GM12878 (cell line): ENCODE data around the gene GRIFIN. TPM values are rescaled to one million over a fixed set of nuclear protein-coding genes. Genes with fewer than 3 reads are reported as not detected.

Experiments
- ATAC-seq: fragments of 200-7000 bp; cut with Tn5 transposase; 3 replicates; pipeline ENCODE4 v1.9.1; 2020; ENCODE audit warnings: mild to moderate bottlenecking, moderate library complexity
- BruUV-seq: library from RNA; stranded (reverse); fragments of 400-500 nt; replicated peaks from 2 replicates; lab custom pipeline; 2021; lab: Mats Ljungman, UMichigan
- CTCF ChIA-PET: fragments of 300-600 bp; sonication (Branson Sonifier 250); formaldehyde crosslinking; extraction: SDS; loops from one replicate; lab custom pipeline; 2021; ENCODE audit warnings: inconsistent platforms; lab: Yijun Ruan, JAX
- POLR2A ChIA-PET: fragments of 350-600 bp; formaldehyde crosslinking; extraction: SDS; loops from one replicate; lab custom pipeline; 2021; ENCODE audit warnings: inconsistent platforms; lab: Charles Lee
- RAD21 ChIA-PET: fragments of 300-600 bp; sonication (Branson Sonifier 250); formaldehyde crosslinking; loops from one replicate; lab custom pipeline; 2023; ENCODE audit warnings: antibody characterized with exemption; ENCODE audit not compliant: unreplicated experiment; lab: Charles Lee
- SMC1A ChIA-PET: fragments of 300-600 bp; sonication (Branson Sonifier 250); formaldehyde crosslinking; loops from one replicate; lab custom pipeline; 2023; ENCODE audit not compliant: unreplicated experiment, uncharacterized antibody; lab: Charles Lee
- DNase-seq: peaks from one replicate; pipeline ENCODE4 v3.0.0-alpha.2; 2011; ENCODE audit warnings: low read depth, low spot score
- FAIRE-seq: peaks from 3 replicates; lab custom pipeline; 2011; peaks lifted over from hg19 to GRCh38; lab: Jason Lieb, UNC
- H2AFZ ChIP-seq: 2 replicates; pipeline ENCODE4 v1.6.0; 2011; ENCODE audit warnings: low read depth, low read length, control low read depth; ENCODE audit not compliant: control insufficient read depth
- H3K27ac ChIP-seq: 2 replicates; pipeline ENCODE4 v1.5.1; 2011; ENCODE audit warnings: control low read depth; ENCODE audit not compliant: control insufficient read depth, insufficient read depth
- H3K27me3 ChIP-seq, 2 experiments: replicated peaks in 1 of 2; 2 replicates each; pipeline versions ENCODE4 v1.6.0 to v1.6.1; 2011; ENCODE audit warnings: low read length in 1 of 2; ENCODE audit not compliant: control insufficient read depth in 2 of 2, insufficient read depth in 2 of 2
- H3K36me3 ChIP-seq, 2 experiments: 2 replicates each; pipeline ENCODE4 v1.5.1; 2011; ENCODE audit warnings: low read length in 1 of 2; ENCODE audit not compliant: control insufficient read depth in 2 of 2, insufficient read depth in 2 of 2
- H3K4me1 ChIP-seq: 2 replicates; pipeline ENCODE4 v1.6.1; 2011; ENCODE audit warnings: mild to moderate bottlenecking, low read length, moderate library complexity, mixed read lengths; ENCODE audit not compliant: control insufficient read depth, insufficient read depth
- H3K4me2 ChIP-seq: 2 replicates; pipeline ENCODE4 v1.6.0; 2011; ENCODE audit warnings: control low read depth; ENCODE audit not compliant: control insufficient read depth, insufficient read depth
- H3K4me3 ChIP-seq: fragments of 200-600 bp; sonication (generic); 2 replicates; pipeline ENCODE4 v1.5.1; 2016
- H3K79me2 ChIP-seq: 2 replicates; pipeline ENCODE4 v1.6.0; 2011; ENCODE audit warnings: low read length; ENCODE audit not compliant: control insufficient read depth, insufficient read depth
- H3K9ac ChIP-seq: 2 replicates; pipeline ENCODE4 v1.8.0; 2011; ENCODE audit warnings: low read length, control low read depth, mixed read lengths; ENCODE audit not compliant: control insufficient read depth, insufficient read depth
- H3K9me3 ChIP-seq: replicated peaks from 3 replicates; pipeline ENCODE4 v1.5.1; 2011; ENCODE audit warnings: mild to moderate bottlenecking, low read length; ENCODE audit not compliant: control insufficient read depth, insufficient read depth
- H4K20me1 ChIP-seq: 2 replicates; pipeline ENCODE4 v1.6.0; 2011; ENCODE audit not compliant: control insufficient read depth, insufficient read depth
- CBX5 ChIP-seq: sonication (generic); IDR thresholded peaks from 2 replicates; pipeline ENCODE4 v1.6.1; 2016; ENCODE audit warnings: low read depth, moderate library complexity, mild to moderate bottlenecking, inconsistent platforms
- CTCF ChIP-seq, 3 experiments: IDR thresholded peaks in 2 of 3; conservative IDR thresholded peaks in 1 of 3; 2 replicates each; pipeline ENCODE4 v1.5.1; 2011; ENCODE audit warnings: low read depth in 3 of 3, low read length in 3 of 3, mild to moderate bottlenecking in 3 of 3, control low read depth in 2 of 3, moderate library complexity in 2 of 3, inconsistent platforms in 1 of 3, mixed read lengths in 1 of 3; ENCODE audit not compliant: control insufficient read depth in 2 of 3, insufficient read depth in 1 of 3; ENCODE audit errors: extremely low read depth in 1 of 3
- FOXK2 ChIP-seq: fragments of 450-650 bp; IDR thresholded peaks from 2 replicates; pipeline ENCODE4 v1.6.1; 2017; ENCODE audit warnings: mild to moderate bottlenecking, moderate library complexity
- HSF1 ChIP-seq: fragments of 150-350 bp; IDR thresholded peaks from 2 replicates; pipeline ENCODE4 v1.6.1; 2014; ENCODE audit warnings: mild to moderate bottlenecking, low read depth, low read length
- POLR2AphosphoS2 ChIP-seq: IDR thresholded peaks from 2 replicates; pipeline ENCODE4 v1.6.1; 2011; ENCODE audit warnings: low read depth, mild to moderate bottlenecking, low read length, improper control_type of control experiment, moderate library complexity
- RCOR1 ChIP-seq: conservative IDR thresholded peaks from 2 replicates; pipeline ENCODE4 v1.6.1; 2012; ENCODE audit warnings: low read depth, low read length, improper control_type of control experiment
- REST ChIP-seq: IDR thresholded peaks from 2 replicates; pipeline ENCODE4 v1.6.1; 2012; ENCODE audit warnings: mild to moderate bottlenecking, low read depth, low read length
- WGBS: methylation state at CpG from one replicate; pipeline ENCODE4 v1.1.6; 2016; ENCODE audit warnings: low lambda C conversion rate; ENCODE audit not compliant: insufficient replicate concordance, insufficient coverage; ENCODE audit errors: missing lambda C conversion rate; 5-methylcytosine and 5-hydroxymethylcytosine counted together
- in situ Hi-C: fragments of 300-500 bp; cut with MboI; formaldehyde crosslinking; loops from 9 replicates; pipeline ENCODE4 v1.14.3; 2018; ENCODE audit warnings: mixed read lengths
- intact Hi-C: fragments of 100-400 bp; cut with micrococcal nuclease; formaldehyde crosslinking; loops from one replicate; pipeline ENCODE4 v1.14.2; 2022; ENCODE audit not compliant: unreplicated experiment
- polyA plus RNA-seq, 11 experiments: library from polyadenylated mRNA; depleted of rRNA in 4 of 11; unstranded in 6 of 11; stranded (reverse) in 5 of 11; fragments of >200 nt; fragmentation: Nextera tagmentation in 4 of 11; fragmentation: Illumina TruSeq in 1 of 11; extraction: Ambion mirVana in 4 of 11; extraction: Trizol in 1 of 11; gene quantifications; 1 replicate in 1 of 11; 2 replicates in 10 of 11; pipeline versions ENCODE4 v1.2.1 to v1.2.3, GENCODE V29; 2011 to 2016; ENCODE audit warnings: inconsistent platforms in 2 of 11, missing spikeins in 2 of 11, low read depth in 1 of 11
- total RNA-seq, 4 experiments: library from RNA; depleted of rRNA in 3 of 4; stranded (reverse); fragments of >200 nt in 3 of 4; fragmentation: Illumina TruSeq in 1 of 4; extraction: Trizol in 1 of 4; gene quantifications; 2 replicates each; pipeline versions ENCODE4 v1.2.1 to v1.2.3, GENCODE V29; 2013 to 2021
- TF ChIP-seq, protein P1 (sequence below): fragments of 450-650 bp; IDR thresholded peaks from 2 replicates; pipeline ENCODE4 v1.6.1; 2016; ENCODE audit warnings: mild to moderate bottlenecking
- TF ChIP-seq, protein P2 (sequence below): fragments of 450-650 bp; IDR thresholded peaks from 2 replicates; pipeline ENCODE4 v1.6.1; 2017; ENCODE audit warnings: mild to moderate bottlenecking, low read depth, inconsistent platforms; ENCODE audit not compliant: poor library complexity, severe bottlenecking

GRIFIN gene
- total and polyA plus RNA-seq, 10 of the 15 experiments (the other 5 are each of a cell fraction or from before 2014, with no cell fraction given) = not detected

DNA sequence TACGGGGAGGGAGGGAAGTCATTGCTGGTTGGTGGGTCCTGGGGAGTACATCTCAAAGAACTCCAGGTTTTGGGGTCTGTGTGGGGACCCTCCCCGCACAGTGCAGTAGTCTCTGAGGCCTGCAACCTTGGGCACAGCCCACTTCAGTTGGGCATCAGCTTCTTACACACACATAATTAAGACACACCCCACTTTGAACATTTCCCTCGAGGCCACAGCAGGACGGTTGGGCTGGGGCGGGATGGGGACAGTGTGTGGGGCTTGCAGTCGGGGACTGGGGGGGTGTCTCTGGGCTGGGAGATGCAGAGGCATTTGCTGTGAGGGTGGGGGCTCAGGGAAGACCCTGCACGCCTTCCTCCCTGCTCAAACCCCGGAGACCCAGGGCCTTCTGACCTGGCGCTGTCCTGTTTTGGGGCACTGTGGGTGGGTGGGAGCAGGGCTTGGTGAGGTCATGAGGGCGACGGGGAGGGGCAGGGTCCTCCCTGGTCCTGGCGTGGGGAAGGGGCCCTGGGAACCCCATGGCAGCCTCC is 44.6 kb upstream of the GRIFIN start:
- ATAC-seq (no peak), FAIRE-seq (no peak), DNase-seq (no peak)
- BruUV-seq = no TSS peak
- POLR2A ChIA-PET = interaction anchor here (0.6 to 2.3 kb wide), 3 partner anchors 9 to 33 kb away, joined by 4 to 8 read pairs (median 4); no protein-coding TSS in a partner anchor
- no peak overlapping the region for H2AFZ ChIP-seq
- H3K9me3 ChIP-seq = no peaks in the 10 kb centered on the region
- RAD21 ChIA-PET = interaction anchor here (1.1 to 1.2 kb wide), 2 partner anchors 8 to 11 kb away, joined by 3 to 4 read pairs; no protein-coding TSS in a partner anchor
- 1% methylated on average over 6 of the region's 12 CpGs for WGBS
- H3K36me3 ChIP-seq = no peaks in the 10 kb centered on the region
- no peaks in the 10 kb centered on the region for H4K20me1 ChIP-seq
- no peak overlapping the region for H3K27ac ChIP-seq
- CTCF ChIA-PET = no interaction called here
- intact Hi-C loops = no loop called here
- peaks cover 21% of the 10 kb centered on the region for H3K4me1 ChIP-seq
- SMC1A ChIA-PET = no interaction called here
- H3K9ac ChIP-seq = no peak overlapping the region
- peaks cover 0 to 11% of the 10 kb centered on the region in 2 experiments; a peak in 3 of 4 replicates for H3K27me3 ChIP-seq
- peak overlapping the region; percentile 22; the same call in 1 of the 2 replicates for H3K4me3 ChIP-seq
- in situ Hi-C loops = no loop called here
- H3K4me2 ChIP-seq = peak overlapping the region; percentile 44
- H3K79me2 ChIP-seq = no peaks in the 10 kb centered on the region
- TF ChIP-seq, protein P1, sequence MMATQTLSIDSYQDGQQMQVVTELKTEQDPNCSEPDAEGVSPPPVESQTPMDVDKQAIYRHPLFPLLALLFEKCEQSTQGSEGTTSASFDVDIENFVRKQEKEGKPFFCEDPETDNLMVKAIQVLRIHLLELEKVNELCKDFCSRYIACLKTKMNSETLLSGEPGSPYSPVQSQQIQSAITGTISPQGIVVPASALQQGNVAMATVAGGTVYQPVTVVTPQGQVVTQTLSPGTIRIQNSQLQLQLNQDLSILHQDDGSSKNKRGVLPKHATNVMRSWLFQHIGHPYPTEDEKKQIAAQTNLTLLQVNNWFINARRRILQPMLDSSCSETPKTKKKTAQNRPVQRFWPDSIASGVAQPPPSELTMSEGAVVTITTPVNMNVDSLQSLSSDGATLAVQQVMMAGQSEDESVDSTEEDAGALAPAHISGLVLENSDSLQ = no peak
- TF ChIP-seq CBX5 (no peak), CTCF (IDR thresholded peaks at IDR 0.05 in 2 of 3, conservative IDR thresholded peaks at IDR 0.05 in 1 of 3; ENCODE audit: control insufficient read depth in 2 of 3, extremely low read depth in 1 of 3, insufficient read depth in 1 of 3, low read depth in 3 of 3, low read length in 3 of 3) (no peak), POLR2AphosphoS2 (no peak), REST (no peak), FOXK2 (no peak), RCOR1 (no peak), HSF1 (no peak)
- TF ChIP-seq, protein P2, sequence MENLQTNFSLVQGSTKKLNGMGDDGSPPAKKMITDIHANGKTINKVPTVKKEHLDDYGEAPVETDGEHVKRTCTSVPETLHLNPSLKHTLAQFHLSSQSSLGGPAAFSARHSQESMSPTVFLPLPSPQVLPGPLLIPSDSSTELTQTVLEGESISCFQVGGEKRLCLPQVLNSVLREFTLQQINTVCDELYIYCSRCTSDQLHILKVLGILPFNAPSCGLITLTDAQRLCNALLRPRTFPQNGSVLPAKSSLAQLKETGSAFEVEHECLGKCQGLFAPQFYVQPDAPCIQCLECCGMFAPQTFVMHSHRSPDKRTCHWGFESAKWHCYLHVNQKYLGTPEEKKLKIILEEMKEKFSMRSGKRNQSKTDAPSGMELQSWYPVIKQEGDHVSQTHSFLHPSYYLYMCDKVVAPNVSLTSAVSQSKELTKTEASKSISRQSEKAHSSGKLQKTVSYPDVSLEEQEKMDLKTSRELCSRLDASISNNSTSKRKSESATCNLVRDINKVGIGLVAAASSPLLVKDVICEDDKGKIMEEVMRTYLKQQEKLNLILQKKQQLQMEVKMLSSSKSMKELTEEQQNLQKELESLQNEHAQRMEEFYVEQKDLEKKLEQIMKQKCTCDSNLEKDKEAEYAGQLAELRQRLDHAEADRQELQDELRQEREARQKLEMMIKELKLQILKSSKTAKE = no peak
